ENCODE data around the gene JPH3. TPM values are rescaled to one million over a fixed set of nuclear protein-coding genes. Genes with fewer than 3 reads are reported as not detected.

The JPH3 gene
- total and polyA plus RNA-seq, 2 experiments from 2014 or later = 1.8 to 4.8 TPM

DNA sequence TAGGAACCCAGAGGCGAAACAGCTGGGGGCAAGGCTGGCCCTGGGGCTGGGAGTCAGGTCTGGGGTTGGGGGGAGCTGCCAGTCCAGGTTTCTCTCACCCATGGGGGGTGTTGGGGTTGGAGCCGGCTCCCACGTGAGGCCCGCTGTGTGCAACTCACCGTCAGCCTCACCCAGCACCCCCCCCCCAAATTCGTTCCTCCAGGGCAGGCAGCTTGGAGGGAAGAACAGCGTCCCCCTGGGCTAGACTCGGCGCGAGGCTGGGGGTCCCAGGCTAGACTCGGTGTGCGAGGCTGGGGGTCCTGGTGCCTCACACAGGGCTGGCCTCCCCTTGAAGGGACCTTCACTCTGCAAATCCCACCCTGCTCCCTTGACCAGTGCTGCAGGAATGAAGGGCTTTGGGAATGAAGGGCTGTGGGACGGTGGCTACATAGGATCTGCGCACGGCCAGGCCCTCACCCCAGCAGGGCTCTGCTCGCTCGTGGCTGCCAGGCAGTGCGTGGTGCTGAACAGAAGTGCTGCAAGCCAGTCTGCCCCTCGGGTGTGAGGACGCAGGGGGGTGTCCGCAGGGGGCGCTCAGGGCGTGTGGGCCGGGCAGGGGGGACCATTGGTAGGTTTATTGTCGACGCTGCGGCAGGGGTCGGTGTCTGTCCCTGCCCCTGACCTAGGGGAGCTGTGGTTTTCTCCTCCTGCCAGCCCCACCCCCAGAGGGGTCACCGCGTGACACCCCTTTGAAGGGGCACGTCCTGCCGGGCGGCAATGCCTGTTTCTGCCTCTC lies 88.8 kb downstream of the JPH3 start:
- no peak overlapping the region for H2AFZ ChIP-seq
- H3K4me2 ChIP-seq = no peak overlapping the region
- no peak for DNase-seq (ENCODE audit: low spot score)
- no peak overlapping the region for H3K4me3 ChIP-seq
- no peaks in the 10 kb centered on the region for H4K20me1 ChIP-seq (ENCODE audit: insufficient read depth, poor library complexity, severe bottlenecking)
- H3K27me3 ChIP-seq = no peaks in the 10 kb centered on the region
- no peaks in the 10 kb centered on the region for H3K36me3 ChIP-seq (replicated peaks; ENCODE audit: insufficient read depth, low read depth)
- H3K27ac ChIP-seq = no peak overlapping the region
- no peaks in the 10 kb centered on the region for H3K4me1 ChIP-seq (ENCODE audit: insufficient read depth)
- 92% methylated on average over 27 of the region's 33 CpGs for WGBS (ENCODE audit: low lambda C conversion rate, missing lambda C conversion rate)
- TF ChIP-seq, protein P1, sequence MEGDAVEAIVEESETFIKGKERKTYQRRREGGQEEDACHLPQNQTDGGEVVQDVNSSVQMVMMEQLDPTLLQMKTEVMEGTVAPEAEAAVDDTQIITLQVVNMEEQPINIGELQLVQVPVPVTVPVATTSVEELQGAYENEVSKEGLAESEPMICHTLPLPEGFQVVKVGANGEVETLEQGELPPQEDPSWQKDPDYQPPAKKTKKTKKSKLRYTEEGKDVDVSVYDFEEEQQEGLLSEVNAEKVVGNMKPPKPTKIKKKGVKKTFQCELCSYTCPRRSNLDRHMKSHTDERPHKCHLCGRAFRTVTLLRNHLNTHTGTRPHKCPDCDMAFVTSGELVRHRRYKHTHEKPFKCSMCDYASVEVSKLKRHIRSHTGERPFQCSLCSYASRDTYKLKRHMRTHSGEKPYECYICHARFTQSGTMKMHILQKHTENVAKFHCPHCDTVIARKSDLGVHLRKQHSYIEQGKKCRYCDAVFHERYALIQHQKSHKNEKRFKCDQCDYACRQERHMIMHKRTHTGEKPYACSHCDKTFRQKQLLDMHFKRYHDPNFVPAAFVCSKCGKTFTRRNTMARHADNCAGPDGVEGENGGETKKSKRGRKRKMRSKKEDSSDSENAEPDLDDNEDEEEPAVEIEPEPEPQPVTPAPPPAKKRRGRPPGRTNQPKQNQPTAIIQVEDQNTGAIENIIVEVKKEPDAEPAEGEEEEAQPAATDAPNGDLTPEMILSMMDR (IDR thresholded peaks at IDR 0.05; ENCODE audit: poor library complexity) = no peak
- TF ChIP-seq EZH2phosphoT487 (IDR thresholded peaks at IDR 0.05; ENCODE audit: low read depth, severe bottlenecking, unreplicated experiment) (no peak), EZH2 (IDR thresholded peaks at IDR 0.05; ENCODE audit: borderline replicate concordance) (no peak)
- no peaks in the 10 kb centered on the region for H3K9me2 ChIP-seq (replicated peaks; ENCODE audit: insufficient read depth)
- no peaks in the 10 kb centered on the region for H3K79me2 ChIP-seq
- no peaks in the 10 kb centered on the region for H3K9me3 ChIP-seq (ENCODE audit: low read depth)

DNA sequence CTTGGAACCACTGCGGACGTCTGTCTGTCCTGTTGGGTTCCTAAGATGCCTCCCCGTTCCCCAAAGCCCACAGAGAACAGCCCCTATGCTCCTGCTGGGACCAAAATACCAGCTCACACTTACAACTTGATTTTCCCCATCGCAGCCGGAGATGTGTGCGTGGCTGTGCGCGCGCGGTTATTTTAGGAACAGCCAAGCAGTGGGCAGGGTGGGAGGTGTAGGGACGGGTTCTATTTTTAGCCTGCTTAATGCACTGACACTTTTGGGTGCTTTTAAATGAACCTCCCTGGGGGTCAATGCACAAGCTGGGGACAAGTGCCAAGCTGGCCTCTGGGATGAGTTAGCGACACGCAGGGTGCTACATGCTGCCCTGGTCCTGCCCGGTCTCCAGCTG lies 89.4 kb downstream of the JPH3 start:
- no peaks in the 10 kb centered on the region for H3K27me3 ChIP-seq
- H2AFZ ChIP-seq = no peak overlapping the region
- no peaks in the 10 kb centered on the region for H4K20me1 ChIP-seq (ENCODE audit: insufficient read depth, poor library complexity, severe bottlenecking)
- no peaks in the 10 kb centered on the region for H3K79me2 ChIP-seq
- H3K4me2 ChIP-seq = no peak overlapping the region
- H3K4me1 ChIP-seq (ENCODE audit: insufficient read depth) = no peaks in the 10 kb centered on the region
- no peak overlapping the region for H3K4me3 ChIP-seq
- whole genome bisulfite sequencing (ENCODE audit: low lambda C conversion rate, missing lambda C conversion rate) = 93% methylated on average over 14 of the region's 14 CpGs
- TF ChIP-seq EZH2phosphoT487 (IDR thresholded peaks at IDR 0.05; ENCODE audit: low read depth, severe bottlenecking, unreplicated experiment) = no peak
- no peaks in the 10 kb centered on the region for H3K9me3 ChIP-seq (ENCODE audit: low read depth)
- no peaks in the 10 kb centered on the region for H3K9me2 ChIP-seq (replicated peaks; ENCODE audit: insufficient read depth)
- DNase-seq (ENCODE audit: low spot score) = no peak
- H3K27ac ChIP-seq = no peak overlapping the region
- H3K36me3 ChIP-seq (replicated peaks; ENCODE audit: insufficient read depth, low read depth) = no peaks in the 10 kb centered on the region

DNA sequence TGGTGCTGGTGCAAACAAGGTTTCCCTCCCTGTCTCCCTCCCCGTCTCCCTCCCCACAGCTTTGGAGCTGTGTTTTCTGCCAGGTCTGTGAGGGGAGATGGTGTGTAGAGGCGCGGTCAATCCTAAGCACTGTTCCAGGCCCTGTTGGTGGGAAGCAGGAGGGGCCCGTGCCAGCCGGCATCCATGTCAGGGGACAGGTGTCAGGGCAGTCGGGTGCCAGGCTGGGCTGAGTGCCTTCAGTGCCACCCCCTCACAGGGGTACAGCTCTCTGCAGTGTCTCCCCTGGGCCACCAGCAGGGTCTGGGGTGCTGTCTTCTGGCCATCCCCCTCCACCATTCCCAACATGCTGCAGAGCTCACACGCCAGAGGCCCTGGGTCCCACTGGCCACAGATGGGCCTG lies 89.9 kb downstream of the JPH3 start:
- Histone ChIP-seq H3K4me3 (no peak overlapping the region), H3K36me3 (replicated peaks; ENCODE audit: insufficient read depth, low read depth) (no peaks in the 10 kb centered on the region), H3K9me3 (ENCODE audit: low read depth) (no peaks in the 10 kb centered on the region), H3K79me2 (no peaks in the 10 kb centered on the region), H3K4me2 (no peak overlapping the region), H2AFZ (no peak overlapping the region), H3K27me3 (no peaks in the 10 kb centered on the region), H3K27ac (no peak overlapping the region), H3K9me2 (replicated peaks; ENCODE audit: insufficient read depth) (no peaks in the 10 kb centered on the region), H3K4me1 (ENCODE audit: insufficient read depth) (no peaks in the 10 kb centered on the region), H4K20me1 (ENCODE audit: insufficient read depth, poor library complexity, severe bottlenecking) (no peaks in the 10 kb centered on the region)
- TF ChIP-seq, protein P1 (IDR thresholded peaks at IDR 0.05; ENCODE audit: poor library complexity) = no peak
- TF ChIP-seq EZH2 (IDR thresholded peaks at IDR 0.05; ENCODE audit: borderline replicate concordance) (no peak), EZH2phosphoT487 (IDR thresholded peaks at IDR 0.05; ENCODE audit: low read depth, severe bottlenecking, unreplicated experiment) (no peak)
- WGBS (ENCODE audit: low lambda C conversion rate, missing lambda C conversion rate) = 92% methylated on average over 7 of the region's 7 CpGs
- DNase-seq (ENCODE audit: low spot score) = no peak

DNA sequence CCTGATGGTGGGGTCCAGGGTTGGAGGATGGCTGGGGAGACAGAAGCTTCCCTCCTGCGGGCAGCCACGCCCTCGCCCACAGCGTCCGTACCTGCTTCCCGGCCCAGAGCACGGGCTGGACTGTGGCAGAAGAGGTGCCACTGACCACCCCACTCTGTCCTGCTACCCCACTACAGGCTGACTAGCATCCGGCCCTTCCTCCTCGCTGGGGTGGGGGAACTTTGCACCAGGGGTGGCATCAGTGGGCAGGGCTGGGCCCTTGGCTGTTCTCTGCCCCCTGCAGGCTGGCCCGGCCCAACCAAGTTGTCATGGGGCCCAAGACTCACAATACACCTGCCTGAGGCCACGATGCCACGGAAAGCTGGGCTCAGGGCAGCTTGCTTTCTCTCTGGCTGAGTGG lies 90.4 kb downstream of the JPH3 start:
- Histone ChIP-seq H3K4me3 (no peak overlapping the region), H3K4me1 (ENCODE audit: insufficient read depth) (no peaks in the 10 kb centered on the region), H3K9me2 (replicated peaks; ENCODE audit: insufficient read depth) (no peaks in the 10 kb centered on the region), H3K27me3 (no peaks in the 10 kb centered on the region), H3K79me2 (no peaks in the 10 kb centered on the region), H3K4me2 (no peak overlapping the region), H3K36me3 (replicated peaks; ENCODE audit: insufficient read depth, low read depth) (no peaks in the 10 kb centered on the region), H4K20me1 (ENCODE audit: insufficient read depth, poor library complexity, severe bottlenecking) (no peaks in the 10 kb centered on the region), H3K27ac (no peak overlapping the region), H3K9me3 (ENCODE audit: low read depth) (no peaks in the 10 kb centered on the region), H2AFZ (no peak overlapping the region)
- WGBS (ENCODE audit: low lambda C conversion rate, missing lambda C conversion rate) = 96% methylated on average over 12 of the region's 12 CpGs
- no peak for TF ChIP-seq EZH2phosphoT487 (IDR thresholded peaks at IDR 0.05; ENCODE audit: low read depth, severe bottlenecking, unreplicated experiment)
- no peak for TF ChIP-seq EZH2 (IDR thresholded peaks at IDR 0.05; ENCODE audit: borderline replicate concordance)
- TF ChIP-seq, protein P1 (IDR thresholded peaks at IDR 0.05; ENCODE audit: poor library complexity) = no peak
- DNase-seq (ENCODE audit: low spot score) = no peak
